ENCODE measurements around the gene CCNL1.

Gene CCNL1

GRCh38 chr3:157159037-157159761 lies 748 bp downstream of the CCNL1 start:
- Mint-ChIP-seq H3K4me1 (ENCODE audit: low read depth) (peaks cover 58% of the 10 kb centered on the region), H3K27ac (peak overlapping the region; percentile 99), H3K9me3 (ENCODE audit: low read depth) (no peaks in the 10 kb centered on the region), H3K4me3 (peak overlapping the region; percentile 94), H3K27me3 (no peaks in the 10 kb centered on the region), H3K36me3 (peaks cover 35% of the 10 kb centered on the region)

GRCh38 chr3:157157836-157158235 lies 2.1 kb downstream of the CCNL1 start:
- H3K9me3 Mint-ChIP-seq (ENCODE audit: low read depth): no peaks in the 10 kb centered on the region
- H3K4me1 Mint-ChIP-seq (ENCODE audit: low read depth): peaks cover 67% of the 10 kb centered on the region
- peak overlapping the region; percentile 99 for H3K27ac Mint-ChIP-seq
- H3K36me3 Mint-ChIP-seq: peaks cover 36% of the 10 kb centered on the region
- peak overlapping the region; percentile 94 for H3K4me3 Mint-ChIP-seq
- no peaks in the 10 kb centered on the region for H3K27me3 Mint-ChIP-seq

- Mint-ChIP-seq H3K4me3 (peak overlapping the region; percentile 94), H3K36me3 (peaks cover 34% of the 10 kb centered on the region), H3K9me3 (ENCODE audit: low read depth) (no peaks in the 10 kb centered on the region), H3K27ac (peak overlapping the region; percentile 99), H3K4me1 (ENCODE audit: low read depth) (peaks cover 72% of the 10 kb centered on the region), H3K27me3 (no peaks in the 10 kb centered on the region)
Measured at GRCh38 chr3:157156837-157157635, 2.9 kb downstream of the CCNL1 start.

GRCh38 chr3:157155591-157155990 lies 4.4 kb downstream of the CCNL1 start:
- peak overlapping the region; percentile 66 for H3K27ac Mint-ChIP-seq
- no peaks in the 10 kb centered on the region for H3K9me3 Mint-ChIP-seq (ENCODE audit: low read depth)
- no peaks in the 10 kb centered on the region for H3K27me3 Mint-ChIP-seq
- peaks cover 74% of the 10 kb centered on the region for H3K4me1 Mint-ChIP-seq (ENCODE audit: low read depth)
- H3K4me3 Mint-ChIP-seq: peak overlapping the region; percentile 94
- peaks cover 41% of the 10 kb centered on the region for H3K36me3 Mint-ChIP-seq

GRCh38 chr3:157154563-157155330 lies 5.2 kb downstream of the CCNL1 start:
- Mint-ChIP-seq H3K4me1 (ENCODE audit: low read depth) (peaks cover 75% of the 10 kb centered on the region), H3K27ac (peak overlapping the region; percentile 72), H3K4me3 (peak overlapping the region; percentile 94), H3K36me3 (peaks cover 41% of the 10 kb centered on the region), H3K9me3 (ENCODE audit: low read depth) (no peaks in the 10 kb centered on the region), H3K27me3 (no peaks in the 10 kb centered on the region)

GRCh38 chr3:157152930-157153329 lies 7.0 kb downstream of the CCNL1 start:
- peaks cover 33% of the 10 kb centered on the region for H3K36me3 Mint-ChIP-seq
- no peaks in the 10 kb centered on the region for H3K27me3 Mint-ChIP-seq
- peak overlapping the region; percentile 65 for H3K4me3 Mint-ChIP-seq
- H3K9me3 Mint-ChIP-seq (ENCODE audit: low read depth): no peaks in the 10 kb centered on the region
- H3K4me1 Mint-ChIP-seq (ENCODE audit: low read depth): peaks cover 80% of the 10 kb centered on the region
- H3K27ac Mint-ChIP-seq: peak overlapping the region; percentile 64

GRCh38 chr3:157152438-157152837 lies 7.5 kb downstream of the CCNL1 start:
- H3K9me3 Mint-ChIP-seq (ENCODE audit: low read depth): no peaks in the 10 kb centered on the region
- no peak overlapping the region for H3K4me3 Mint-ChIP-seq
- H3K36me3 Mint-ChIP-seq: peaks cover 30% of the 10 kb centered on the region
- peak overlapping the region; percentile 70 for H3K27ac Mint-ChIP-seq
- peaks cover 77% of the 10 kb centered on the region for H3K4me1 Mint-ChIP-seq (ENCODE audit: low read depth)
- H3K27me3 Mint-ChIP-seq: no peaks in the 10 kb centered on the region

- no peak overlapping the region for H3K4me3 Mint-ChIP-seq
- peak overlapping the region; percentile 70 for H3K27ac Mint-ChIP-seq
- H3K27me3 Mint-ChIP-seq: no peaks in the 10 kb centered on the region
- no peaks in the 10 kb centered on the region for H3K9me3 Mint-ChIP-seq (ENCODE audit: low read depth)
- H3K36me3 Mint-ChIP-seq: peaks cover 27% of the 10 kb centered on the region
- H3K4me1 Mint-ChIP-seq (ENCODE audit: low read depth): peaks cover 72% of the 10 kb centered on the region
Measured at GRCh38 chr3:157151627-157152026, 8.3 kb downstream of the CCNL1 start.

- Mint-ChIP-seq H3K4me1 (ENCODE audit: low read depth) (peaks cover 69% of the 10 kb centered on the region), H3K27ac (peak overlapping the region; percentile 70), H3K27me3 (no peaks in the 10 kb centered on the region), H3K36me3 (peaks cover 22% of the 10 kb centered on the region), H3K4me3 (no peak overlapping the region), H3K9me3 (ENCODE audit: low read depth) (no peaks in the 10 kb centered on the region)
Measured at GRCh38 chr3:157151151-157151550, 8.8 kb downstream of the CCNL1 start.

- peak overlapping the region; percentile 83 for H3K27ac Mint-ChIP-seq
Measured at GRCh38 chr3:157149136-157149696, 10.7 kb downstream of the CCNL1 start.

GRCh38 chr3:157148196-157148889 lies 11.6 kb downstream of the CCNL1 start:
- H3K4me3 Mint-ChIP-seq: no peak overlapping the region
- H3K4me1 Mint-ChIP-seq (ENCODE audit: low read depth): peaks cover 50% of the 10 kb centered on the region
- H3K9me3 Mint-ChIP-seq (ENCODE audit: low read depth): no peaks in the 10 kb centered on the region
- H3K27ac Mint-ChIP-seq: peak overlapping the region; percentile 41
- peaks cover 13% of the 10 kb centered on the region for H3K36me3 Mint-ChIP-seq
- no peaks in the 10 kb centered on the region for H3K27me3 Mint-ChIP-seq

More at GRCh38 chr3:157149136-157149696, 10.7 kb downstream of the CCNL1 start:
- peaks cover 14% of the 10 kb centered on the region for H3K36me3 Mint-ChIP-seq
- no peaks in the 10 kb centered on the region for H3K9me3 Mint-ChIP-seq (ENCODE audit: low read depth)
- peaks cover 54% of the 10 kb centered on the region for H3K4me1 Mint-ChIP-seq (ENCODE audit: low read depth)
- no peak overlapping the region for H3K4me3 Mint-ChIP-seq
- H3K27me3 Mint-ChIP-seq: no peaks in the 10 kb centered on the region

- Mint-ChIP-seq H3K27ac (peak overlapping the region; percentile 81), H3K36me3 (peaks cover 13% of the 10 kb centered on the region), H3K9me3 (ENCODE audit: low read depth) (no peaks in the 10 kb centered on the region)
Measured at GRCh38 chr3:157147099-157147803, 12.7 kb downstream of the CCNL1 start.

GRCh38 chr3:157145606-157146322 lies 14.2 kb downstream of the CCNL1 start:
- H3K4me1 Mint-ChIP-seq (ENCODE audit: low read depth): peaks cover 28% of the 10 kb centered on the region
- peaks cover 7% of the 10 kb centered on the region for H3K36me3 Mint-ChIP-seq
- H3K4me3 Mint-ChIP-seq: no peak overlapping the region
- peak overlapping the region; percentile 85 for H3K27ac Mint-ChIP-seq
- H3K27me3 Mint-ChIP-seq: no peaks in the 10 kb centered on the region
- H3K9me3 Mint-ChIP-seq (ENCODE audit: low read depth): no peaks in the 10 kb centered on the region

More at GRCh38 chr3:157147099-157147803, 12.7 kb downstream of the CCNL1 start:
- H3K27me3 Mint-ChIP-seq: no peaks in the 10 kb centered on the region
- no peak overlapping the region for H3K4me3 Mint-ChIP-seq
- H3K4me1 Mint-ChIP-seq (ENCODE audit: low read depth): peaks cover 40% of the 10 kb centered on the region
